ENCODE data around the gene NCAM1.
"Not testable (repeated sequence)": the region's sequence is repeated elsewhere in the genome, so short reads cannot be mapped to it uniquely, and the experiment has no call there.

NCAM1 gene

DNA sequence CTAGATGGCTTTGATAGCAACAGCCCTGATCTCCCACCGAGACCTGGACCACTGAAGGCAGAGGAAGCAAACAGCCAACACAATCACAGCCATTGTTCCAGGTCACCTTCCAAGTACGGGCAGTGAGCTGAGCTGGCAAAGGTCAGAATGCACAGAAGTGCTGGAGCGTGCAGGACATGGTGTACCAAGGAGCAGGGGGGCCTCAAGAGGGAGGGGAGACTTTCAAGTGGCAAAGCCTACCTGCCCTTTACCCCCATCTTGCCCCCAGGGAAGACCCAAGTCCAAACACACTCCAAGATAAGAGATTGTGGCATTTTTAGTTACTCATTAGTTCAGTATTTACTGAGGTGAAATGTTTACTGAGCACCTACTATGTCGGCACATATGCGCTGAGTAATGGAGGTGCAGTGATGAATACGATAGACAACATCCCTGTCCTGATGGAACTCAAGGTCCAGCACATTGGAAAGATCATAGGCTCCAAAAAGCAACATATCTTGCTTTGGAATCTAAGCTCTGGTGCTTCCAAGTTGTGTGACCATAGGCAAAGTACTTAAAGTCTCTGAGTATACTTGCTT, 327.2 kb downstream of the NCAM1 start:
- H3K27ac Mint-ChIP-seq: no peak overlapping the region
- H3K9me3 Mint-ChIP-seq: no peaks in the 10 kb centered on the region
- no peaks in the 10 kb centered on the region for H3K36me3 Mint-ChIP-seq
- H3K4me3 Mint-ChIP-seq: no peak overlapping the region
- H3K4me1 Mint-ChIP-seq: no peaks in the 10 kb centered on the region
- no peak for ATAC-seq (ENCODE audit: low read depth)
- no peak for DNase-seq (ENCODE audit: low spot score in 2 of 2)
- peaks cover 3% of the 10 kb centered on the region for H3K27me3 Mint-ChIP-seq

DNA sequence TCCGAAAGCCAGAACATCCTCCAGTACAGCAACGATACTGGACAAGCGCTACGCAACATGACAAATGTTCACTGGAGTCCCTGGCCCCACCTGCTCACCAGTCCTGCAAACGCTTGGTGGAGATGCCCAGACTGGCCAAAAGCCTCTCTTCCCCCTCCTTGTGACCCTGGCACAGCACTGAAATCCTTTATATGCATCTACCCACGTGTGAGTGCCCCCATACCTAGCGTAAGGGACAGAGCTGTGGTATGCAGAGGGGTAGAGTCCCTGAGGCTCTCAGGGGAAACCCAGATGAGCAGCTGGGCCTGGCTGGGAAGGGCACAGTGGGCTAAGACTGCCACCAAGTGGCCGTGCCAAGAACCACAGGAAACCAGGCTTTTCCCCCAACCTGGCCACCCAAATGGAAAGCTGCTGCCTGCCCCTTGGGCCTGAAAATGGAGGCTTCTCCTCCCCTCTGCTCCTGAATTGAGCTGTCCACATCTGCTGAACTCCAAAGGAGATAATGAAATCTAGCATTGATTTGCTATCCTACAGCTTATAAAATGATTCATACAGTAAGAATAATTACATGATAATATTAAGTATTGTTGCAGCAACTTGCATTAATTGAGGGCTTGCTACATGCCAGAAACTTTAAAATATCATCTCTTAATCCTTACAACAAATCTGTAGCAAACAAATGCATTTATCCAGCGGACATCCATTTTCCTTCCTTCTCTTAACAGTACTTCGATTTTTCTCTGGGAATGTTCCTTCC, 328.4 kb downstream of the NCAM1 start:
- peaks cover 3% of the 10 kb centered on the region for H3K36me3 Mint-ChIP-seq
- no peaks in the 10 kb centered on the region for H3K9me3 Mint-ChIP-seq
- H3K4me1 Mint-ChIP-seq: no peaks in the 10 kb centered on the region
- ATAC-seq (ENCODE audit: low read depth) (peak; percentile 100), DNase-seq (ENCODE audit: low spot score in 2 of 2) (peak; percentile 65 to 73)
- H3K27ac Mint-ChIP-seq: no peak overlapping the region
- H3K27me3 Mint-ChIP-seq: peaks cover 12% of the 10 kb centered on the region
- H3K4me3 Mint-ChIP-seq: no peak overlapping the region

DNA sequence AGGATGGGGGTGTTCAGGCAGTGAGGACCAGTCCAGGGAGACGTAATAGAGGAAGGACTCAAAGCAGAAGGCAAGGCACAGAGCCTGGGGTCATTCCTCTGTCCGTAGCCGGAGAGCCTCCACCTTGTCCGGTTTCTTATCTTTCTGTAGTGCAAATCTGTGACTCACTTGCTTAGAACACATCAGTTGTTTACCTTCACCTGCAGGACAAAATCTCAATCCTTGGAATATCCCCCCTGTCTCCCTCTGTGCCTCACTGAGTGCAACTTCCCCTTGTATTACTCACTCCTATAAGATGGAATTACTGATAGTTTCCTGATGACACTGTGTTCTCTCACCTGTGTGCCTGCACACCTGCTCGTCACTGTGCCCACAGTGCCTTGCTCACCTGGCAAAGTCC, 332.7 kb downstream of the NCAM1 start:
- Mint-ChIP-seq H3K27me3 (peaks cover 12% of the 10 kb centered on the region), H3K9me3 (no peaks in the 10 kb centered on the region), H3K4me3 (no peak overlapping the region), H3K27ac (no peak overlapping the region), H3K4me1 (peaks cover 2% of the 10 kb centered on the region), H3K36me3 (peaks cover 3% of the 10 kb centered on the region)
- DNase-seq (ENCODE audit: low spot score in 2 of 2) (no peak), ATAC-seq (ENCODE audit: low read depth) (no peak)

DNA sequence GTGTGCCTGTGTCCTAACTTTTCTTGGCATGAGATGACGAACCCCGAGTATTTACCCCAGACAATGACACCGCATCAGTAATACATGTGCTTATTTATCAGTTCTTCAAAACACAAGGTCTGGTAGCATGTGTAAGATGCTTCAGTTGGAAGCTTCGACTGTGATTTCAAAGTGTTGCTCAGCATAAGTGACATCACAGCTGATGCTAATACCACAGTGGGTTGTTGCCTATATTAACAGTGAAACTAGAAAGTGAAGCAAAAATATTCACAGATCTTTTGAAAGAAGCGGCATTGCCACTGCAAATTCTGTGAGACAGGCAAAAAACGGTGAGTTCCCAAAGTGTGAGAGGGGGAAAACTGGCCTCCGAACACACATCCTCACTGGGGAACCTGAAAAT, 334.8 kb downstream of the NCAM1 start:
- H3K4me1 Mint-ChIP-seq: peaks cover 2% of the 10 kb centered on the region
- no peaks in the 10 kb centered on the region for H3K9me3 Mint-ChIP-seq
- H3K4me3 Mint-ChIP-seq: no peak overlapping the region
- DNase-seq (ENCODE audit: low spot score in 2 of 2) (no peak), ATAC-seq (ENCODE audit: low read depth) (no peak)
- H3K36me3 Mint-ChIP-seq: peaks cover 3% of the 10 kb centered on the region
- peaks cover 12% of the 10 kb centered on the region for H3K27me3 Mint-ChIP-seq
- no peak overlapping the region for H3K27ac Mint-ChIP-seq

DNA sequence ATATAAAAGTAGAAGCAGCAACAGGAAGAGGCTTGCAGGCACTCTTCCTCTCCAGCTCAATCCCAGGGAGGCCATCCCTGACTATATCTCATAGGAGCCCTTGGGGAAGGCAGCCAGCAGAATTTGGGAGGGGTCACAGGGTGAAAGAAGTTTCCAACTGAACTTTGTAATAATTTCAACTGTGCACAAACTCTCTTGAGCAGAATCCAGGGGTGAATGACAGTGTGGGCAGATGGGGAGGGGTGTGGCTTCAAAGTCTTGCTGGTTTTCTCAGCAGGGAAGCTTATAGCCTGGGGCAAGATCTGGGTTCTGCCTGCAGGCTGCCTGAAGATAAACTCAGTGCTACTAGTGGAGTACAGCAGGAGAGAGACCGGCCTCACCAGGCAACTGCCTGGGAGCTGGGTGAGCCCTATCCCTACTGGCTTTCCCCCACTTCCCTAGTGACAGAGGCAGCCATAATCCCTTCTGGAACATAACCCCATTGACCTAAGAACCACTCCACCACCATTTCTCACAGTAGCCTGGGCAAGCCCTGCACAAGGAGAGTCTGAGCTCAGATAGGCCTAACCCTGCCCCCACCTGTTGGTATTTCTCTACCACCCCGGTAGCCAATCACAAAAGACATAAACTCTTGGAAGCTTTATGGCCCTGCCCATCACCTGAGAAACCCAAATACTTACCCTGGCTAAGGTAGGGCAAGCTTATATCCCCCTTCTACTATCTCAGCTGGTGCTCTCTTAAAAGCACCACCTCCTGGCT, 335.4 kb downstream of the NCAM1 start:
- H3K27me3 Mint-ChIP-seq: peaks cover 12% of the 10 kb centered on the region
- no peak for ATAC-seq (ENCODE audit: low read depth)
- H3K4me3 Mint-ChIP-seq: no peak overlapping the region
- DNase-seq (ENCODE audit: low spot score in 2 of 2): no peak
- no peak overlapping the region for H3K27ac Mint-ChIP-seq
- peaks cover 3% of the 10 kb centered on the region for H3K36me3 Mint-ChIP-seq
- H3K9me3 Mint-ChIP-seq: no peaks in the 10 kb centered on the region
- H3K4me1 Mint-ChIP-seq: peaks cover 2% of the 10 kb centered on the region

DNA sequence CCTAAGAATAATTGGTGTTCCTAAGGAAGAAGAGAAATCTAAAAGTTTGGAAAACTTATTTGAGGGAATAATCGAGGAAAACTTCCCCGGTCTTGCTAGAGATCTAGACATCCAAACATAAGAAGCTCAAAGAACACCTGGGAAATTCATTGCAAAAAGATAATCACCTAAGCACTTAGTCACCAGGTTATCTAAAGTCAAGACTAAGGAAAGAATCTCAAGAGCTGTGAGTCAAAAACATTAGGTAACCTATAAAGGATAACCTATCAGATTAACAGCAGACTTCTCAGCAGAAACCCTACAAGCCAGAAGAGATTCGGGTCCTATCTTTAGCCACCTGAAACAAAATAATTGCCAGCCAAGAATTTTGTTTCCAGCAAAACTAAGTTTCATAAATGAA, 337.3 kb downstream of the NCAM1 start:
- DNase-seq (ENCODE audit: low spot score in 2 of 2); H3K4me3 Mint-ChIP-seq; H3K27ac Mint-ChIP-seq; H3K9me3 Mint-ChIP-seq; H3K36me3 Mint-ChIP-seq; ATAC-seq (ENCODE audit: low read depth); H3K4me1 Mint-ChIP-seq: not testable (repeated sequence)
- H3K27me3 Mint-ChIP-seq: peaks cover 10% of the 10 kb centered on the region

DNA sequence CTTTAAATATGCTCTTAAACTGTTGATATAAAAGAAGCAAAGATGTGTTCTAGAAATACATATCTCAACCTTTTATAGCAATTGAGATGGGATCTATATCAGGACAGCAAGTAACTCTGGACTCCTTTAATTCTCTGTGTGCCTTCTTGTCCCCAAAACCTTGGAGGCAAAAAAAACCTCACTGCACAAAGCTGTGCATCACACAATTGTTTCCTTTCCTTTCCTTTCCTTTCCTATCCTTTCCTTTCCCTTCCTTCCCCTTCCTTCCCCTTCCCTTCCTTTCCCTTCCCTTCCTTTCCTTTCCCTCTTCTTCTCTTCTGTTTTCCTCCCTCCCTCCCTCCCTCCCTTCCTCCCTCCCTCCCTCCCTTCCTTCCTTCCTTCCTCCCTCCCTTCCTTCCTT, 343.7 kb downstream of the NCAM1 start:
- H3K9me3 Mint-ChIP-seq: no peaks in the 10 kb centered on the region
- H3K27ac Mint-ChIP-seq: no peak overlapping the region
- no peak for ATAC-seq (ENCODE audit: low read depth)
- peaks cover 7% of the 10 kb centered on the region for H3K4me1 Mint-ChIP-seq
- no peak for DNase-seq (ENCODE audit: low spot score in 2 of 2)
- peaks cover 1% of the 10 kb centered on the region for H3K27me3 Mint-ChIP-seq
- no peaks in the 10 kb centered on the region for H3K36me3 Mint-ChIP-seq
- no peak overlapping the region for H3K4me3 Mint-ChIP-seq

DNA sequence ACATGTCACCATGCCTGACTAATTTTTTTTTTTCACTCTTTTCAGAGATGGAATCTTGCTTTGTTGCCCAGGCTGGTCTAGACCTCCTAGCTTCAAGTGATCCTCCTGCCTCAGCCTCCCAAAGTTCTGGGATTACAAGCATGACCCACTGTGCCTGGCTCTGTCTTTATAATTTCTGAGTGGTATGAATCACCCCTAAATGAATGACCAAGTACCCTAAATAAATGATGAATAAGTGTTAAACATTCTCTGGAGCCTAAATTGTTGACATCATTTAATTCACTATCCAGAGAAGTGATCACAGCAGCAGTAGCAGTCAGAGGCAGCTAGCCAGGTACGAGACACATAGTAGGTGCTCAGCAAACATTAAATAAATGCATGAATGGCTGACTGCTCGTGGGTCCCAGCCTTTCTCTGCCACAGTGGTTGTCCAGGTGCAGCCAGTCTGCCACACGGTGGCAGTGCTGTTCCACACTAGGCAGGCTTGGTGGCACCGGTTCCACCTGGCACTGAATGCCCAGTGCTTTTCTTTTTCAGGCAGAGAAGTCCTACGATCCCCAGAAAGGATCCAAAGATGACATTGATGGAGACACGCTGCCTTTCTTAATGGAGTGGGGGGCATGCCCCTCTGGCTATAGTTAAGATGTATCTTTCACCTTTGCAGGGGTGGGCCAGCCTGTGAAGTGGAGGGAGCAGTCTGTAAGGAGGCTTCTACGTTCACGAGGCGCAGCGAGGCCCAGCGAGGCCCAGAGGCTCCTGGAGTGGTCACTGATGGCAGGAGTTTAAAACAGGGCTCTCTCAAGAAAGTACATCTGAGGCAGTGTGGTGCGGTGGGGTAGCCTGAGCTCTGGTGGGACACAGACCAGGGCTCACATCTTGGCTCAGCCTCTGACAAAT, 344.5 kb downstream of the NCAM1 start:
- Mint-ChIP-seq H3K9me3 (no peaks in the 10 kb centered on the region), H3K27me3 (peaks cover 1% of the 10 kb centered on the region), H3K4me1 (peaks cover 7% of the 10 kb centered on the region), H3K36me3 (no peaks in the 10 kb centered on the region), H3K4me3 (no peak overlapping the region), H3K27ac (no peak overlapping the region)
- ATAC-seq (ENCODE audit: low read depth) (peak; percentile 99), DNase-seq (ENCODE audit: low spot score in 2 of 2) (peak; percentile 64 to 68)

DNA sequence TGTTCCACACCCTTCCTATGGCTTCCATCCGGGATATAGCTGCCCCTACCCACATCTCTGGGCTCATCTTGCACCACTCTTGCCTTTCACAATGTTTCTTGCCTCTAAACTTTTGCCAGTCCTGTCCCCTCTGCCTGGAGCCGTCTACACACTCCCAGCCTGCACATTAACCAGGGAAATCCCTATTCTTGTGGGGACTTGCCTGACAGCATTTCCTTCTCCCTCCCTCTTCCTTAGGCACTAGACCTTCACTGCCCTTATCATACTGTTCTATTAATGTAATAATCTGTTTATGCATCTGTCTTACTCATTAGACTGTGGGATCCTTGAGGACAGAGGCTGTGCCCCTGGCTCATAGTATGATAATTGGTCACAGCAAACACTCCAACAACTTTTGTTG, 347.4 kb downstream of the NCAM1 start:
- Mint-ChIP-seq H3K4me1 (peaks cover 8% of the 10 kb centered on the region), H3K36me3 (no peaks in the 10 kb centered on the region), H3K9me3 (no peaks in the 10 kb centered on the region), H3K27ac (no peak overlapping the region), H3K4me3 (no peak overlapping the region), H3K27me3 (peaks cover 1% of the 10 kb centered on the region)
- no peak for ATAC-seq (ENCODE audit: low read depth)
- DNase-seq (ENCODE audit: low spot score in 2 of 2): no peak

DNA sequence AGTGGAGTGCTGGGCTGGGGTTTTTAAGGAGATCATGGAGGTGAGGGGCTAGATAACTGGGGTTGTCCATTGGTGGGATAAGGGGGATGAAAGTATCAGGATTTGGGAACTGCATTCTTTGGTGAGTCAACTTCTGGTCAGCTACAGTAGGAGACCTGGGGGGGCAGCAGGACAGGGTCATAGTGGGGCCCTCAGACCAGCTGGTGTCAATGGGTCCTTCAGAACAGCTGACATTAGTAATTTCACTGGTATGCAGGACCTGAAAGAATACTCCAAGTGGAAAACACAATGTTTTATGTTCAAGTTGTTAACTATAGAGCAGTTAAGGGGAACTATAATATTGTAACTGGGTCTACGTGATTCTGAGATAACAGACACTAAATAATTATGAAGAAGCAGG, 350.3 kb downstream of the NCAM1 start:
- Mint-ChIP-seq H3K27me3 (no peaks in the 10 kb centered on the region), H3K9me3 (no peaks in the 10 kb centered on the region), H3K4me3 (no peak overlapping the region), H3K36me3 (no peaks in the 10 kb centered on the region), H3K27ac (no peak overlapping the region), H3K4me1 (peaks cover 13% of the 10 kb centered on the region)
- ATAC-seq (ENCODE audit: low read depth) (no peak), DNase-seq (ENCODE audit: low spot score in 2 of 2) (no peak)

DNA sequence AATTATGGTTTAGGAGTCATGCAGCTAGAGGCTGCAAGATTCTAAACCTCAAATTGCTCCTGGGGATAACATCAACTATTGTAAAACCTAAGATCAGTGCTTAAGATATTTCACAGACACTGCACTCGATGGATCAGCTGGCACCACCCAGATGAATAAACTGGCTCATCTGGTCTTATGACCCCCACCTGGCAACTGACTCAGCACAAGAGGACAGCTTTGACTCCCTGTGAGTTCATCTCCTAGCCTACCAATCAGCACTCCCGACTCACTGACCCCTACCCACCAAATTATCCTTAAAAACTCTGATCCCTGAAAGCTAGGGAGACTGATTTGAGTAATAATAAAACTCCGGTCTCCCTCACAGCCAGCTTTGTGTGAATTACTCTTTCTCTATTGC, 352.4 kb downstream of the NCAM1 start:
- no peak for ATAC-seq (ENCODE audit: low read depth)
- Mint-ChIP-seq H3K27ac (peak overlapping the region; percentile 96), H3K9me3 (no peaks in the 10 kb centered on the region), H3K4me3 (peak overlapping the region; percentile 87), H3K36me3 (peaks cover 13% of the 10 kb centered on the region), H3K27me3 (no peaks in the 10 kb centered on the region), H3K4me1 (peaks cover 13% of the 10 kb centered on the region)
- no peak for DNase-seq (ENCODE audit: low spot score in 2 of 2)

DNA sequence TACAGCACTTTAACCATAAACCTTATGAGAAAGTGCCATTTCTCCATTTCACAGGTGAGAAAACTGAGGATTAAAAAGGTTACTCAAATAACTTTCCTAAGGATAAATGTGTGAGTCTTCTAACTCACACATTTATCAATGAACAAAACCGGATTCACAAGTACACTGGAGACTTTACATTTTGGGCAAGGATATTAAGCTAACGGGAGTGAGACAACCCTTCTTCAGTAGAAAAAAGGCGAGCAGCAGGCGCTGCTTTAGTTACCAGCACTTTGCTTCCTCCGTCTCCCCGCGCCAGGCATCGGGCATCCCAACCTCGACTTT, 352.8 kb downstream of the NCAM1 start:
- Mint-ChIP-seq H3K4me3 (peak overlapping the region; percentile 87), H3K4me1 (peaks cover 13% of the 10 kb centered on the region), H3K36me3 (peaks cover 17% of the 10 kb centered on the region), H3K27ac (peak overlapping the region; percentile 96), H3K27me3 (no peaks in the 10 kb centered on the region), H3K9me3 (no peaks in the 10 kb centered on the region)
- ATAC-seq (ENCODE audit: low read depth) (no peak), DNase-seq (ENCODE audit: low spot score in 2 of 2) (no peak)

DNA sequence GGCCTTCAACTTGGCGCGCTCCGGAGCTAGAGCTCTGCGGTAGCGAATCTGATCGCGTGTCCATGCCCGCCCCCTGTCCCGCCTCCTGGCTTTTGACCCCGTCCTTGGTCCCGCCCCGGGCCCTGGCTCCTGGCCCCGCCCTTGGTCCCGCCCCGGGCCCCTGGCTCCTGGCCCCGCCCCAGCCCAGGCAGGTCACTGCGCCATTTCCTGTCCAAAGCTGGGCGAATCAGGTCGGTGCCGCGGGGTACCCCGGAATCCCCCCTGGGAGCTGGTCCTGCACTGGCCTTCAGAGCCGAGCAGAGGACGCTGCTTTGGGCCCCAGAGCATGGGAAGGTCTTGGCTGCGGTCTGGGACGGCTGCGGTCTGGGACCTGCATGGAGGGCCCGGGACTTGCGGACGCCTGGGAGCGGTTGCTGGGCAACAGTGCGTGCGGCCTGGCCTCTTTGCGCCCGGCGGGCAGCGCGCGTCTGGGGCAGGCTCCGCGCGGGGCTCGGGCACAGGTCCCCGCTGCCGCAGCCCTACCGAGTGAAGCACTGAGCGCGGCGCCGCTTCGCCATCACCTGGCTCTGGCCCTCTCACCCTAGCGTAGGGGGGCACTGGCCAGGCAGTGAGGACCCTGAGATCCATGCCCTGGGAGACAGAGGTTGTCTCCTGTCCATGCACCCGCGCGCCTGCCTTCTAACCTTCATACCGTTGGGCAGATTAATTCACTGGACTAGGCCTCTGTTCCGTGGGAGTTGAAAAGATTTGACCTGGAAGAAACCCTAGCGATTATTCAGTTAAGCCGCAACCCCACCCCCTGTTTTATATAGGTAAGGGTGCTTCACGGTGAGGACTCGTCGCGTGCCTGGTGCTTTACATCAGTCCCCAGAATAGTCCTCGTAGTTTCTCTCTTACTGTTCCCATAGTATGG, 353.4 kb downstream of the NCAM1 start, which contains the start of gene TTC12:
TTC12 (plus strand) TSS at position 195 of the 913 bp plus-strand sequence. CDS start 1,675 bp downstream, outside the sequence.
- Mint-ChIP-seq H3K27ac (peak within 1 kb of the TSS; percentile 96), H3K36me3 (peaks cover 22% of the 10 kb centered on the region), H3K4me3 (peak within 1 kb of the TSS; percentile 87), H3K4me1 (peaks cover 13% of the 10 kb centered on the region), H3K9me3 (no peaks in the 10 kb centered on the region), H3K27me3 (no peaks in the 10 kb centered on the region)
- DNase-seq (ENCODE audit: low spot score in 2 of 2): peak; percentile 93 to 95
- peak; percentile 96 for ATAC-seq (ENCODE audit: low read depth)
